NCI-H774 (cell line): Measurements from ENCODE around the gene USP43.
"Not testable (repeated sequence)": the region's sequence is repeated elsewhere in the genome, so short reads cannot be mapped to it uniquely, and the experiment has no call there.

ENCODE experiments used
- DNase-seq: peaks from one replicate; lab custom pipeline; 2025; lab: John Stamatoyannopoulos, UW

Gene USP43, protein sequence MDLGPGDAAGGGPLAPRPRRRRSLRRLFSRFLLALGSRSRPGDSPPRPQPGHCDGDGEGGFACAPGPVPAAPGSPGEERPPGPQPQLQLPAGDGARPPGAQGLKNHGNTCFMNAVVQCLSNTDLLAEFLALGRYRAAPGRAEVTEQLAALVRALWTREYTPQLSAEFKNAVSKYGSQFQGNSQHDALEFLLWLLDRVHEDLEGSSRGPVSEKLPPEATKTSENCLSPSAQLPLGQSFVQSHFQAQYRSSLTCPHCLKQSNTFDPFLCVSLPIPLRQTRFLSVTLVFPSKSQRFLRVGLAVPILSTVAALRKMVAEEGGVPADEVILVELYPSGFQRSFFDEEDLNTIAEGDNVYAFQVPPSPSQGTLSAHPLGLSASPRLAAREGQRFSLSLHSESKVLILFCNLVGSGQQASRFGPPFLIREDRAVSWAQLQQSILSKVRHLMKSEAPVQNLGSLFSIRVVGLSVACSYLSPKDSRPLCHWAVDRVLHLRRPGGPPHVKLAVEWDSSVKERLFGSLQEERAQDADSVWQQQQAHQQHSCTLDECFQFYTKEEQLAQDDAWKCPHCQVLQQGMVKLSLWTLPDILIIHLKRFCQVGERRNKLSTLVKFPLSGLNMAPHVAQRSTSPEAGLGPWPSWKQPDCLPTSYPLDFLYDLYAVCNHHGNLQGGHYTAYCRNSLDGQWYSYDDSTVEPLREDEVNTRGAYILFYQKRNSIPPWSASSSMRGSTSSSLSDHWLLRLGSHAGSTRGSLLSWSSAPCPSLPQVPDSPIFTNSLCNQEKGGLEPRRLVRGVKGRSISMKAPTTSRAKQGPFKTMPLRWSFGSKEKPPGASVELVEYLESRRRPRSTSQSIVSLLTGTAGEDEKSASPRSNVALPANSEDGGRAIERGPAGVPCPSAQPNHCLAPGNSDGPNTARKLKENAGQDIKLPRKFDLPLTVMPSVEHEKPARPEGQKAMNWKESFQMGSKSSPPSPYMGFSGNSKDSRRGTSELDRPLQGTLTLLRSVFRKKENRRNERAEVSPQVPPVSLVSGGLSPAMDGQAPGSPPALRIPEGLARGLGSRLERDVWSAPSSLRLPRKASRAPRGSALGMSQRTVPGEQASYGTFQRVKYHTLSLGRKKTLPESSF

GRCh38 chr17:9644910-9645751, at the start of gene USP43:
USP43 (plus strand) TSS chr17:9645517; CDS start chr17:9645633, 116 bp downstream.
- peak; percentile 10 for DNase-seq

- DNase-seq: not testable (repeated sequence)
Measured at GRCh38 chr17:9597638-9598037, 47.7 kb upstream of the USP43 start.

GRCh38 chr17:9598661-9599060, 46.7 kb upstream of the USP43 start:
- DNase-seq: no peak

DNA sequence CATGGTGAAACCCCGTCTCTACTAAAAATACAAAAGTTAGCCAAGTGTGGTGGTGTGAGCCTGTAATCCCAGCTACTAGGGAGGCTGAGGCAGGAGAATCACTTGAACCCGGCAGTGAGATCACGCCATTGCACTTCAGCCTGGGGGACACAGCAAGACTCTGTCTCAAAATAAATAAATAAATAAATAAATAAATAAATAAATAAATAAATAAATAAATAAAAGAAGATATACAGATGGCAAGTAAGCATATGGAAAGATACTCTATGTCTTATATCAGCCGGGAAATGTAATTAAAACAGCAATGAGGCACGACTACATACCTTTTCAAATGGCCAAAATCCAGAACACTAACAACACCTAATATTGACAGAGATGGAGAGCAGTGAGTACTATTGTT, 40.7 kb upstream of the USP43 start:
- not testable (repeated sequence) for DNase-seq

DNA sequence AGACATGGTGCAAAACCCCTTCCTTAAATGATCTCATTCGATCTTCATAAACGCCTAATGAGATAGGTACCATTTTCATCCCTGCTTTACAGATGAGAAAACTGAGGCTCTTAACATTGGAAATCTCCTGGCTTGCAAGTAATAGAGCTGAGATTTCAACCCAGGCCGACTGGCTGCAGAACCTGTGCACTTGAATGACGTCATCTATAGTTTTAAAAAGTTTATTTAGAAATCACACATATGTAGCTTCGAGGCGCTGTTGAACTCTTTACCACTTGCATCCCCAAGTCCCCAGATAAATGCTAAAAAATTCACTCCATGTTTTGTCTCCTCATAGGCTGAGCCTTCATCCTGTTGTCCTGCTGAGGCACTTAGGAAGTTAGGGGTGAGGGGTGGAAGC, 38.9 kb upstream of the USP43 start:
- no peak for DNase-seq

DNA sequence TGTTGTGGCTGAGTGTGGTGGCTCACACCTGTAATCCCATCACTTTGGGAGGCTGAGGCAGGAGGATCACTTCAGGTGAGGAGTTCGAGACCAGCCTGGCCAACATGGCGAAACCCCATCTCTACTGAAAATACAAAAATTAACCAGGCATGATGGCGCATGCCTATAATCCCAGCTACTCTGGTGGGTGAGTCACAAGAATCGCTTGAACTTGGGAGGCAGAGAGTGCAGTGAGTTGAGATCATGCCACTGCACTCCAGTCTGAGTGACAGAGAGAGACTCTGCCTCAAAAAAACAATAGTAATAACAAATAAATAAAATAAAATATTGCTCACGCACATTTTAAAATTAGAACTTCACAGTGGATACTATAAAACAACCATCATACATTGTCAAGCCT, 38.3 kb upstream of the USP43 start:
- DNase-seq: not testable (repeated sequence)

- DNase-seq: no peak
Measured at GRCh38 chr17:9611557-9611956, 33.8 kb upstream of the USP43 start.

- no peak for DNase-seq
Measured at GRCh38 chr17:9612006-9612405, 33.3 kb upstream of the USP43 start.

DNA sequence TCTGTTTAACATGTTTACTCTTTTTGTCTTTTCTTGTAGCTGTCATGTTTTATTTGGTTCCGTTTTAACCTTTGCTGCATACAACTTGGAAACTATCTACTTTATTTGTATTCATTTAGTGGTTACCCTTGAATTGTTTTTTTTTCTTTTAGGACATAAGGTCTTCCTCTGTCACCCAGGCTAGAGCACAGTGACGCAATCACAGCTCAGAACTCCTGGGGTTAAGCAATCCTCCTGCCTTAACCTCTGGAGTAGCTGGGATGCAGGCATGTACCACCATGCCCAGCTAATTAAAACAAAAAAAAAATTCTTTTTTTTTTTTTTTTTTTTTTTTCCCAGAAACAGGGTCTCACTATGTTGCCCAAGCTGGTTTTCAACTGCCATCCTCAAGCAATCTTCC, 29.8 kb upstream of the USP43 start:
- DNase-seq: no peak

GRCh38 chr17:9622961-9623360, 22.4 kb upstream of the USP43 start:
- DNase-seq: no peak

GRCh38 chr17:9628509-9628908, 16.8 kb upstream of the USP43 start:
- no peak for DNase-seq

DNA sequence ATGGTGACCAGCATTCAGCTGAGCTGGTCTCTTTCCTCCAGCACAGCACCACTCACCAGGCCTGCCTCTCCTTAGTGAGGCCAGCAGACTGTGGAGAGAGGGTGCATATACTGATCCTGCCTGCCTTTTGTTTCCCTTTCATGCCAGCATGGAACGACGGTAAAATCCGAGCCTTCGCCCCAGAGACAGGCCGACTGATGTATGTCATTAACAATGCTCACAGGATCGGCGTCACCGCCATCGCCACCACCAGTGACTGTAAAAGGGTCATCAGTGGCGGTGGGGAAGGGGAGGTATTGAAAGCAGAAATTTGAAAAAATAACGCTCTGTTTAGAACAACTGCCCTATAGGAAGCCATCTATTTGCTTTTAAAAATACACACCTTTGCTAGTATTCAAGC, 12.6 kb upstream of the USP43 start:
- no peak for DNase-seq

GRCh38 chr17:9635340-9635739, 10.0 kb upstream of the USP43 start:
- DNase-seq: no peak

- DNase-seq: no peak
Measured at GRCh38 chr17:9636501-9636900, 8.8 kb upstream of the USP43 start.

- not testable (repeated sequence) for DNase-seq
Measured at GRCh38 chr17:9640388-9640787, 4.9 kb upstream of the USP43 start.

DNA sequence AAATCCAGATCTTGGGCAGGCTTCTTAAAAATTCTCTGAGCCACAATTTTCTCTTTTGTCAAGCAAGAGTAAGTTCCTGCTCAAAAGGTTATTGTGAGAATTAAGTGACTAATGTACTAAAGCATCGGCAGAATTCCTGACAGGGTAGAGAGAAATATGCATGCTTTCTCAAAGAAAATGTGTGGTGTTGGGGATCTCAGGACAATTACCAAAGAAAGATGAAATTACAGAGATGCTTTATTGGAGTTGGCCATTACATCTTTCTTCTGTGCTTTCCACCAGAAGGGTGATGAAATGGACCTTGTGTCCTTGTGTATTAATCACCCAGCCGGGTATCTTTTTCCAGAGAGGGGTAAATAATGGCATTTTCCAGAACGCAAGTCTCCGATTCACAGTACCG, 1.7 kb upstream of the USP43 start:
- DNase-seq: no peak

GRCh38 chr17:9645851-9646545, 681 bp downstream of the USP43 start:
- DNase-seq: peak; percentile 4

DNA sequence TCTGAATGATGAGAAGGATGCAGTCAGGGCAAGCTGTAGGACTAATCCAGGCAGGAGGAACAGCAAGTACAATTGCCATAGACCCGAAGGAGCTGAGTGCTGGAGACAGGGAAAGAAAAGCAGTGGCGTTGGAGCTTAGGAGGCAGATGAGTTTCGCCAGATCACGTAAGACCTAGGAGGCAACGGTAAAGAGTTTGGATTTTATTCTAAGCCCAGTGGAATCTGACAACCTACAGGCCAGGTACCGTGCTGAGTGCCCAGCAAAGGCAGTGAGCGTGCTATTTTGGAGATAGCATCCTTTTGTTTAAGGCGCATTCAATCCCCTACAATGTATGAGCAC, 1.2 kb downstream of the USP43 start:
- DNase-seq: no peak

- DNase-seq: no peak
Measured at GRCh38 chr17:9647014-9647413, 1.7 kb downstream of the USP43 start.

DNA sequence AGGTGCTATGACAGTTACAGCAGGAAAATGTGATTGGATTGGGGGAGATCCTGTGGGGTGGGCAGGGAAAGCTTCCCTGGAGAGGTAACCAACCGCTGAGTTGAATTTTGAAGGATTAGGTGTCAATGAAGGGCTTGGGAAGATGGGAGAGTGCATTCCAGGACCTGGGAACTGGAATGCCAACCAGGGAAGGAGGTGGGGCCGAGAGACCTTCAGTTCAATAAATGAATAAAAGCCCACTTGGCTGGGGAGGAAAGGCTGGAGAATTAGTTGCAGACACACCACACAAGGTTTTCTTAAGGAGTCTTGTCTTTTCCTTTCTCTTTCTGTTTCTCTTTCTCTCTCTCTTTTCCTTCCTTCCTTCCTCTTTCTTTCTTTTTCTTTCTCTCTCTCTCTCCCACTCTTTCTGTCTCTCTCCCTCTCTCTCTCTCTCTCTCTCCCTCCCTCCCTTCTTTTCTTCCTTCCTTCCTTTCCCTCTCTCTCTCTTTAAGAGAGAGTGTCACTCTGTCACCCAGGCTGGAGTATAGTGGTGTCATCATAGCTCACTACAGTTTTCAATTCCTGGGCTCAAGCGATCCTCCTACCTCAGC, 3.3 kb downstream of the USP43 start:
- no peak for DNase-seq
